ENCODE results near the gene UPK1A.

DNA sequence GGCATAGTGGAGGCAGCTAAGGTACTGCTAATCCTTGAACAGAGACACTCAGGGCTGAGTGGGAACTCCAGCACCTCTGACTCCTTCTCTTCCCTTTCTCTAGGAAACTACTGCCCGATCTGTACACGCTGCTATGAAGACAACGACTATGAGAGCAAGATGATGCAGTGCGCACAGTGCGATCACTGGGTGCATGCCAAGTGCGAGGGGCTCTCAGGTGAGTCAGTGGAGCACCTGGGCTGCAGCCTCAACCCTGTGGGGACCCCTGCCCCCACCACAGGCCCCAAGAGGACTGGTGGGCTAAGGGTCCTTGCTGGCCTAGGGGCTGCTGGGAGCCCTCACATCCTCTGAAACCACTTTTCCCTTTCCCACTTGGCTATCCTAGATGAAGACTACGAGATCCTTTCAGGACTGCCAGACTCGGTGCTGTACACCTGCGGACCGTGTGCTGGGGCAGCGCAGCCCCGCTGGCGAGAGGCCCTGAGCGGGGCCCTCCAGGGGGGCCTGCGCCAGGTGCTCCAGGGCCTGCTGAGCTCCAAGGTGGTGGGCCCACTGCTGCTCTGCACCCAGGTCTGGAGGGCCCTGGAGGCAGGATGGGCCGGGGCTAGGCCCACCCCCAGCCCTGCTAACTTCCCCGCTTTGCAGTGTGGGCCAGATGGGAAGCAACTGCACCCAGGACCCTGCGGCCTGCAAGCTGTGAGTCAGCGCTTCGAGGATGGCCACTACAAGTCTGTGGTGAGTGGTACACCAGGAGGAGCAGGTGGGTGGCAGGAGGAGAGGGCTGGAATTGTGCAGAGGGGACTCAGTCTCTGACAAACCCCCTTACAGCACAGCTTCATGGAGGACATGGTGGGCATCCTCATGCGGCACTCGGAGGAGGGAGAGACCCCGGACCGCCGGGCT is 61.0 kb downstream of the UPK1A start:
- TF ChIP-seq, protein P1, sequence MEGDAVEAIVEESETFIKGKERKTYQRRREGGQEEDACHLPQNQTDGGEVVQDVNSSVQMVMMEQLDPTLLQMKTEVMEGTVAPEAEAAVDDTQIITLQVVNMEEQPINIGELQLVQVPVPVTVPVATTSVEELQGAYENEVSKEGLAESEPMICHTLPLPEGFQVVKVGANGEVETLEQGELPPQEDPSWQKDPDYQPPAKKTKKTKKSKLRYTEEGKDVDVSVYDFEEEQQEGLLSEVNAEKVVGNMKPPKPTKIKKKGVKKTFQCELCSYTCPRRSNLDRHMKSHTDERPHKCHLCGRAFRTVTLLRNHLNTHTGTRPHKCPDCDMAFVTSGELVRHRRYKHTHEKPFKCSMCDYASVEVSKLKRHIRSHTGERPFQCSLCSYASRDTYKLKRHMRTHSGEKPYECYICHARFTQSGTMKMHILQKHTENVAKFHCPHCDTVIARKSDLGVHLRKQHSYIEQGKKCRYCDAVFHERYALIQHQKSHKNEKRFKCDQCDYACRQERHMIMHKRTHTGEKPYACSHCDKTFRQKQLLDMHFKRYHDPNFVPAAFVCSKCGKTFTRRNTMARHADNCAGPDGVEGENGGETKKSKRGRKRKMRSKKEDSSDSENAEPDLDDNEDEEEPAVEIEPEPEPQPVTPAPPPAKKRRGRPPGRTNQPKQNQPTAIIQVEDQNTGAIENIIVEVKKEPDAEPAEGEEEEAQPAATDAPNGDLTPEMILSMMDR (IDR thresholded peaks at IDR 0.05; ENCODE audit: low read depth, low read length), result no peak
- TF ChIP-seq POLR2A (IDR thresholded peaks at IDR 0.05; ENCODE audit: extremely low read depth, insufficient read length), result no peak

All from NB4 (cell line).